ENCODE data around the gene PLEKHA6. TPM values are rescaled to one million over a fixed set of nuclear protein-coding genes. Genes with fewer than 3 reads are reported as not detected.
"Not testable (repeated sequence)": the region's sequence is repeated elsewhere in the genome, so short reads cannot be mapped to it uniquely, and the experiment has no call there.

Gene PLEKHA6
- total RNA-seq, 1 experiment from 2014 or later, result 0.07 TPM

GRCh38 chr1:204338997-204339396 is 20.7 kb downstream of the PLEKHA6 start:
- no peak for DNase-seq (ENCODE audit: extremely low read depth, low read depth)

- DNase-seq (ENCODE audit: extremely low read depth, low read depth), result no peak
Measured at GRCh38 chr1:204338360-204338759, 21.4 kb downstream of the PLEKHA6 start.

- DNase-seq (ENCODE audit: extremely low read depth, low read depth), result no peak
Measured at GRCh38 chr1:204337583-204337982, 22.1 kb downstream of the PLEKHA6 start.

GRCh38 chr1:204337036-204337429 is 22.7 kb downstream of the PLEKHA6 start:
- DNase-seq (ENCODE audit: extremely low read depth, low read depth), result no peak

- no peak for DNase-seq (ENCODE audit: extremely low read depth, low read depth)
Measured at GRCh38 chr1:204336421-204337035, 23.2 kb downstream of the PLEKHA6 start.

GRCh38 chr1:204335533-204335932 is 24.2 kb downstream of the PLEKHA6 start:
- no peak for DNase-seq (ENCODE audit: extremely low read depth, low read depth)

GRCh38 chr1:204335085-204335484 is 24.6 kb downstream of the PLEKHA6 start:
- no peak for DNase-seq (ENCODE audit: extremely low read depth, low read depth)

- DNase-seq (ENCODE audit: extremely low read depth, low read depth), result no peak
Measured at GRCh38 chr1:204334455-204334854, 25.3 kb downstream of the PLEKHA6 start.

- DNase-seq (ENCODE audit: extremely low read depth, low read depth), result no peak
Measured at GRCh38 chr1:204333427-204333826, 26.3 kb downstream of the PLEKHA6 start.

- DNase-seq (ENCODE audit: extremely low read depth, low read depth), result no peak
Measured at GRCh38 chr1:204331847-204332487, 27.8 kb downstream of the PLEKHA6 start.

- DNase-seq (ENCODE audit: extremely low read depth, low read depth), result no peak
Measured at GRCh38 chr1:204331275-204331674, 28.5 kb downstream of the PLEKHA6 start.

GRCh38 chr1:204327870-204328269 is 31.9 kb downstream of the PLEKHA6 start:
- not testable (repeated sequence) for DNase-seq (ENCODE audit: extremely low read depth, low read depth)

- DNase-seq (ENCODE audit: extremely low read depth, low read depth), result no peak
Measured at GRCh38 chr1:204327359-204327758, 32.4 kb downstream of the PLEKHA6 start.

GRCh38 chr1:204326771-204327300 is 32.9 kb downstream of the PLEKHA6 start:
- no peak for DNase-seq (ENCODE audit: extremely low read depth, low read depth)

GRCh38 chr1:204325944-204326343 is 33.8 kb downstream of the PLEKHA6 start:
- no peak for DNase-seq (ENCODE audit: extremely low read depth, low read depth)

- DNase-seq (ENCODE audit: extremely low read depth, low read depth), result no peak
Measured at GRCh38 chr1:204323887-204324286, 35.8 kb downstream of the PLEKHA6 start.

GRCh38 chr1:204322339-204322868 is 37.3 kb downstream of the PLEKHA6 start:
- DNase-seq (ENCODE audit: extremely low read depth, low read depth), result no peak

- DNase-seq (ENCODE audit: extremely low read depth, low read depth), result no peak
Measured at GRCh38 chr1:204321665-204322064, 38.1 kb downstream of the PLEKHA6 start.

- DNase-seq (ENCODE audit: extremely low read depth, low read depth), result no peak
Measured at GRCh38 chr1:204321051-204321450, 38.7 kb downstream of the PLEKHA6 start.

GRCh38 chr1:204320382-204320804 is 39.3 kb downstream of the PLEKHA6 start:
- no peak for DNase-seq (ENCODE audit: extremely low read depth, low read depth)

- DNase-seq (ENCODE audit: extremely low read depth, low read depth), result peak; percentile 42
Measured at GRCh38 chr1:204319462-204319861, 40.3 kb downstream of the PLEKHA6 start.

- no peak for DNase-seq (ENCODE audit: extremely low read depth, low read depth)
Measured at GRCh38 chr1:204319027-204319426, 40.7 kb downstream of the PLEKHA6 start.

All from NCI-H460 (cell line).